Stimulated activated CD8-positive, alpha-beta memory T cell treated with anti-CD3 and anti-CD28 coated beads, Interleukin-7, amount 100 ng/mL, for 24 hours (primary cell): ENCODE results near the gene OMA1.

Source experiments
- DNase-seq: peaks from one replicate; pipeline ENCODE4 v3.0.0-alpha.2; 2020; ENCODE audit warnings: low read depth

The OMA1 gene

DNA sequence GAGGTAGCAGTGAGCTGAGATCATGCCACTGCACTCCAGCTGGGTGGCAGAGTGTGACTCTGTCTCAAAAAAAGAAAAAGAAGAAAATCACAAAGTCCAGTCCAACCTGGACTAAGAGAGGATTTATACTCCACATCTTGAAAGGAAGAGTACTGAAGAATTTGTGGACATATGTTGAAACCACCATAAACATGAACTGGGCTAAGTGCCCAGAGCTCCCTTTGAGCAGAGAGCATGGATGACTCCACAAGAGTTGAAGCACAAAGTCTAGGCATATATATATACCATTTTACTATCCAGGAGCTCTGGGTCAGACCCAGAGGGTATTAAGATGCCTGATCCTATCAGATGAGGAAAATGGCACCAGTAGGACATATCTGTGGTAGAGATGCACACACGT is 86.6 kb downstream of the OMA1 start:
- no peak for DNase-seq

DNA sequence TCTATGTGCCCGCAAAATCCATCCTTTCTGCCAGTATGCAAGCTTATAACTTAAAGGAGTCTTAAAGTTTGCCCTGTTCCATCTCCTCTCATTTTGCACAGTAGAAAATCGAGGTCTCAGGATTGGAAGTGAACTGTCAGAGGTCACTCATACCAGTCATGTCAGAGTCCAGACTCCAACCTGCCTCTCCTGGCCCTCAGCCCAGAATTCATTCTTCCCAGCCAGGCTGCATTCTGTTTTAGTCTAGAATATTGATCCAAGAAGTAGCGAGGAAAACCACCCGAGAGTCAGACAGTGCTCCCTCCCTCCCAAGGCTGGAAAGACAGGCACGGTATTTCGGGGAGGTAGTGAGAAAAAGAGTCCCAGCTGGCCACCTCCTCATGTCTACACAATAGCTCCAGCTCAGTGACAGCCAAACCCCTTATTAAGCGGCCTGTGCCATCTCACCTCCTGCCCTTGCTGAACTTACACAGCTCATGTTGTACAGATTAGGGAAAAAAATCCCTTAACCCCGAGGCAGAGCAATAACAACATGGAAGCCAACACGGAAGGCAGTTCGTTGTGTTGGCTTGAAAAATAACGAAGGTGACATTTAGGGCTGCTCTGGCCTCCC is 89.4 kb downstream of the OMA1 start:
- DNase-seq, result no peak

DNA sequence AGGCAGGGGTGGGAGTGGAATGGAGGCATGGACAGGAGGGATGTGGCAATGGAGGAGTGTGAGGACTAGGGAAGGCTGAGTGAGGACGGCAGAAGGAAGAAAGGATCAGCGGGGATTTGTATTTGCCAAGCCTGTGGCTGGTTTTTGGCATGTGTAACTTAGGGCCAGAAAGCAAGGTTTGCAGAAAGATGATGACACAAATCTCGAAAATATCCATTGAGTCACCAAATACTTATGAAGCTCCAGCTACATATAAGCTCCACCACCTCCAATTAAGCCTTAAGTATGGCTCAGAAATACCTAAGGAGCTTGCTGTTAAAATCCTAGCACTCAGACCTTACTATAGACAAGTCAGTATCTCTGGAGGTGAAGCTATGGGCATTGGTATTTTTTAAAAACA is 90.1 kb downstream of the OMA1 start:
- no peak for DNase-seq

DNA sequence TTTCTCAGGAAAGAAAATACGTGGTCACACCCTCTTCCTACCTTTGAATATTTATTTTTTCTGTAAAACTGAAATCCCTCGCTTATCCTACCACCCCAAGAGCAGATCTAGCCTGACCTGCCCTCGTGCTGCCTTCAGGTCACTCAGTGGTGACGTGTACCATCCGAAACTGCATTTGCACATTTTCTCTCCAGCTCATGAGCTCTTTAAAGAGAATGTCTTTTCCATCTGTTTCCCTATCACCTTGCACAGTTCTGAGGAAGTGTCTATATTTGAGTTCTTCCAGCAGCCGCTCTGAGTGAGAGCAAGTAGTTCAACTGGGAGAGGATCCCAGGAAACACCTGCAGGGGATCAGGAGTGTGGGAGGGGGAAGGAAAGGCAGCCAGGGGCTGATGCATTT is 91.7 kb downstream of the OMA1 start:
- no peak for DNase-seq

DNA sequence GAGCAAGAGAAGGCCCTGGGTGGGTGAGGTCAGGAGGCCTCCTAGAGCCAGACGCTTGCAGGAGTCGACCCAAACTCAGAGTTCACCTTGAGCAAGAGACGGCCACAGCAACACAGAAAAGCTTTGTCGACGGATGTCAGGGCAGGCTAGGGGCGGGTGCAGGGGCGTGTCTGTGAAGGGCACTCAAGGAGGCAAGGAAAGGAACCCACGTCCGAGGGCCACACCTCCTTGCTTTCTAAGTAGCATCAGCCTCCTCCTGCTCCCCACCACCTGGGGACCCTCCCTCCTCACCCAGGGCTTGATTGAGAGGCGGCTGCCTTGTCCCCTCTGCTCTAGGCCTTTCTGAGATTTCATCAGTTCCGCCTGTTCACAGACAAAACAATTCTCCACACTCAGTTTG is 92.1 kb downstream of the OMA1 start:
- DNase-seq, result no peak

DNA sequence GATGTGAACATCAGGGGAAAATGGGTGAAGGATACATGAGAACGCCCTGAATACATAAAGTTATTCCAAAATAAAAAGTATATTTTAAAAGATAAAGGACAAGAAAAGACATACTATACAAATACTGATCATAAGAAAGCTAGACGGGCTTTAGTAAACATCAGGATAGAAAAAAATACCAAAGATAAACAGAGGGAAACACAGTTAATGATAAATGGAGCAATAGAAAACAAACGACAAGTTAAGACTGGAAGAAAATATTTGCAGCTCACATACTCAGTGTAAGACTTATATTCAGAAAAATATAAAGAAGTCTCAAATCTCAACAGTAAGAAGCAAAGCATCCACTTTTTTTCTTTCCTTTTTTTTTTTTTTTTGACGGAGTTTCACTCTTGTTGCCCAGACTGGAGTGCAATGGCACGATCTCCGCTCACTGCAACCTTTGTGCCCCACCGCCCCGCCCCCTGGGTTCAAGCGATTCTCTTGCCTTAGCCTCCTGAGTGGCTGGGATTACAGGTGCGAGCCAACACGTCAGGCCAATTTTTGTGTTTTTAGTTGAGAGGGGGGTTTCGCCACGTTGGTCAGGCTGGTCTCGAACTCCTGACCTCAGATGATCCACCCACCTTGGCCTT is 94.8 kb downstream of the OMA1 start:
- DNase-seq, result no peak

DNA sequence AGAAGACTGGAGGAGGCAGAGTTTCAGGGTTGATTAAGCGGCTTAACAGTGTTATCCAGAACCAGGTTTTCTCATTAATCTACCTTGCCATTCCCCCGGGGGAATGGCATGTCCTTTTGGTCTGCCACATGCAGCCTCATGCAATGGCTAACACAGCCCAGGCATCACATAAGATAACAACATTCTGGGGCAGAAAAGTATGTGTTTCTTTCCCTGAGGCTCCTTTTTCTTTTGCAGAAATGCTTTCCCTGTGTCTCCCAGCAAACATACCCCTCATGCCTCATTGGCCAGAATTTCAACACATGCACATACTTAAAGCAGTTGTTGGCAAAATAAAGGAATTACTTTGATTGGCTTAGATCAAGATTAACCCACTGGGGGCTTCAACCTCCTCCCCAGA is 98.6 kb downstream of the OMA1 start:
- DNase-seq, result no peak

DNA sequence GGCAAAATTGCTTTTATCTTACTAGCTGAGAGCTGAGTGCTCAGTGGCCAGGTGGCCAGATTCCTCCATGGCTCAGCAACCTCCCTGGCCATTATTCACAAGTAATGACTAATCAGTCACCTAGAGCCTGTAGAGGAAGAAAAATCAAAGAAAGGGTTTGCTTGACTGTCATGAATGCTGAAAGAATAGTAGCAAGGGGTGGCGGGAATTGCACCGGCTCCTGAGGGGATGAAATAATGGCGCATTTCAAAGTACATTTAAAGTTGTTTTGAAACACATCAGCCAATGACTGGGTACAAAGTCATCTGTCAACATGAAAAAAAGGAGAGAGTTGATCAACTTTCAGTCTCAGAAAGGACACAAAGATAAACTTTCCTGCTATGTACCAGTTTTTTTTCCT is 99.5 kb downstream of the OMA1 start:
- DNase-seq, result no peak

DNA sequence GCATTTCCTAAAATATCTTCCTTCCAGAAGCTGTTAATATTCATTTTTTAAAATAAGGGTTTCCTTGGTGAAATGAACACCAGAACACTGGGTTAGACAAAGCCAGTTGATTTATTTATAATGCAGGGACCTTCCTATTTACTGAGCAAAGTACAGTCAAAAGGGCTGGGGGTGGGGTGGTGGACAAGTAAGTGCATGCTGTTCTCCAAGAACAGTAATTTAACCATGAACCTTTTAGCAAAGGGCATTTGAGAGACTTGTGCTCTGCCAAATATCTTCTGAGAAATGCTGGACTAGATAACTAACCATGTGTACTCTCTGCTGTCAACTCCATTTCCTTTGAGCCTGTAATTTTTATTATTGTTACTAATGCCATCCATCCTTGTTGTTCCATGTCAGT is 100.2 kb downstream of the OMA1 start:
- DNase-seq, result no peak

DNA sequence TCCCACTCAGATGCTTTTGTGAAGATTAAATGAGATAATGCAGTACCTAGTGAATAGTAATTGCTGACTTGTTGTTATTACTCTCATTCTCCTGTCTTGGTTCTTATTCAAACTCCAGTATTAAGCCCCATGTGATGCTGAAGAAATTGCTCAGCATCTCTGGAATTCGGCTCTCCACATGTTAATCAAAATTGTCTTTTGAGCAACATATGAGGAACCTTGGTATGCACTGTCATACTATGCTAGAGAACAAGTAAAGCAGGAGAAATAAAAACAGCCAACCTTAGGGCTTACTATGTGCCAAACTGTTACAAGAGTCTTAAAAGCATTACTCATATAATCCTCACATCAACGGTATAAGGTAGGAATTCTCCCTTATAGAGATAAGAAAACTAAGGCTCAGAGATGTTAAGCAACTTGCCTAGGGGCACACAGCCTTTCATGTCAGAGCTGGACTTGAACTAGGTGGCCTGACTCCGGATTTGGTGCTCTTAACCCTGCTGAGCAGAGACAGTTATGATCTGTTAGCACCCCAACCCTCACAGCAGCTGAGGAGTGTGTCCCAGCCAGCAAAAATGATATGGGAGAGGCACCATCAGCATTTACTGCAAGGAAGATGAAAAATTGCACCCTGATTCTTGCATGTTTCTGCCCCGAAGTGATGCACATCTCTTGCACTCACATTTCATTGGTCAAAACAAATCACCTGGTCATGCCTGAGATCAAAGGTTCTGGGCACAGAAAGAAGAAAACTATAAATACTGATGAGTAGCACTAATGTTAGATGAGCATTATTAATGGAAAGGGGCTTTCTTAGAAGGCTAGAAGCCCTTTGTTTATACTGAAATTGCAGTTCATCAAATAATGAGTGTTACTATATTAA is 102.3 kb downstream of the OMA1 start:
- no peak for DNase-seq

DNA sequence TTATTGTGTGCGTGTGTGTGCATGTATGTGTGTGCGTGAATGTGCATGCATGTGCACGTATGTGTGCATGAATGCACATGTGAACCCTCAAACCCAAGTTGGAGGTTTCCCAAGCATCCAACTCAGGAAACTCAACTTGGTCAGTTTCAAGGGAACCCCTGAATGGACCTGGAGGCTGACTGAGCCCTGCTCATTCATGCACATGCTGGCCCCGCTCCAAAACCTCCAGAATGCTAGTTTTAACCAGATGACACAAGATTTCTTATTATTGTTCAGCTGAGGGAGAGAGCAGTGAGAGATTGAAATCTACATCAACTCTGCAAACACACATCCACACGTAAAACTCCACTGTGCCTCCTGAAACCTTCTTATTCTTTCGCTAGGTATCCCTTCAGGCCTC is 104.4 kb downstream of the OMA1 start:
- DNase-seq, result no peak

DNA sequence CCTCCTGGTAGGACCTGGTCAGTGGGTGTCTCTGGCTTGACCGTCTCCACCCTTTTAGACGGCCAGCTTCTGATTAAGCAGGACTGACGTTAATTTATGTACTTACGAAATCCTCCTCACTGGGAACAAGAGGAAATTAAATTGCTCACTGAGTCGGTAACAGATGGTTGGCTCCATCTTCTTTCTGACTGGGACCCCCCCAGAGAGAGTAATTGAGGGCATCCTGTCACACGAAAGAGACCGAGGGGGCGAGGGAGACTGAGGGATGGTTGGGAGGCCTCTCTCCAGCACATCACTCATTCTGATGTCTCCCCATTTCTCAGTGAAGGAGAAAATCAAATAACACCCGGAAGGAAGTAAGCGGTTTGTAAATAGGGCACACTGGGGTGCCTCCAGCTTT is 104.8 kb downstream of the OMA1 start:
- DNase-seq, result no peak

DNA sequence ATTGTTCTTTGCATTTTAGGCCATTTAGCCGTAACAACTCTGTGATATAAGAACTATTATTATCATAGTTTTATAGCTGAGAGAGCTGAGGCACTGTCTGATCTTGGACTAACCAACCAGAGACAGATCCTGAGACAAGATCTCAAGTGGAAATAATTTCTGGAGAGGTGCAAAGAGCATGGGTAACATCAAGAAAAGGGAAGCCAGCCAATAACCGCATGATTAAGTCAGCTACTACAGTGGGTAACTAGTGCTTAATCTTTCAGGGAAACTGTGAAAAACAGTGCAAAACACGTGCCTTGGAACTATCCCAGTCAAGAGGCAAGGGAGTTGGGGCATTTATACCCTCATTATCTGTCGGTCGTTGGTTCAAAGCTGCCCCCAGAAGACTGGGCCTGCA is 105.8 kb downstream of the OMA1 start:
- no peak for DNase-seq

DNA sequence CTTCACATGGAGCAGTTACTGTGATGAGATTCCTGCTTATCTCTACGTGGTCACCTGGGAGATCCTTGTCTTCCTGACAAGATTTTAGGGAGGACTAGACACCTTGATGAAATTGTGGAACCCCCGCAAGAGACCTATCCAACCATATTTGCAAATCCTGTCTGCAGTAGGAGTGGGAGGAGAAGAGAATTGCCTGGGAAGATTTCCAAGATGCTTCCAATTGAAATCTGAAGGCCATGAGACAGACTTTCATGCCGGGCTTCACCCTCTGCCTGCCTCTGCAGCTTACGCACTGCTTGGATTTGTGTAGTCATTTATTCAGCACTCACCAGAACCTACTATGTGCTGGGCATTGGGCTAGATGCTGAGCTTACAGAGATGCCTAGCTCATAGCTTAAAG is 106.6 kb downstream of the OMA1 start:
- DNase-seq, result no peak

DNA sequence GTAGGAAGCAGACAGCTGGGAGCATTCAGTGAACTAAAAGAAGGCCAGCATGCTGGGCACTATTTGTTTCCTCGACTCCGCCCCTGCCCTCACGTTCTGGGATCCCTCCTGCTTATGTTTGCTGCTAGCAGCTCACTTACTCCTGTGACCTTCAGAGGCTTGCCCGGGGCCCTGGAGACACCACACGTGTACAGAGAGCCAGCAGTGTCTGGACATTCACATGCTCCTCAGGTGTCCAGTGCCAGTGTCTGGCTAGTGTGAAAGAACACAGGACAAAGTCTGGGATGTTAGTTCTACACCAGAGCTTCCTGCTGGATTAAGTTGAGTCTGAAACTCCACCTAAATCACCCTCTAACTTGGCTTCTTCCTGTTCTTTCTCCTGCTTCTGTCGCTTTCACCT is 108.1 kb downstream of the OMA1 start:
- DNase-seq, result no peak

DNA sequence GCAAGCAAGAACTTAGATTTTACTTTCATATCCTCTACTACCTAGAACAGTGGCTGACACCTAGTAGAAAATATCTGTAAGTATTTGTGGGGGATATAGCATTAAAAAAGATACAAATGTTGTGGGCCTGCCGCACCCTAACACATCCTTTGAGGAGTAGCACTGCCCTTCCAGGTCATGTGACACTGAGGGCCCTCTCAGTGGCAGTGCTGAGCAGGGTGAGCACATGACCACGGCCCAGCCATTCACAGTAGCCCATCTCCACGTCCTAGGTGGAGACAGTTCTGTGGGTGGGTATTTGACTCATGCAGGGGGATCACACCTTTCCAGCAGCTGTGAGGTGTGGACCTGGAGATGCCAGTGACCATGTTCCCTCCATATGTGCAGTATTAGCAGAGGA is 108.9 kb downstream of the OMA1 start:
- DNase-seq, result no peak

DNA sequence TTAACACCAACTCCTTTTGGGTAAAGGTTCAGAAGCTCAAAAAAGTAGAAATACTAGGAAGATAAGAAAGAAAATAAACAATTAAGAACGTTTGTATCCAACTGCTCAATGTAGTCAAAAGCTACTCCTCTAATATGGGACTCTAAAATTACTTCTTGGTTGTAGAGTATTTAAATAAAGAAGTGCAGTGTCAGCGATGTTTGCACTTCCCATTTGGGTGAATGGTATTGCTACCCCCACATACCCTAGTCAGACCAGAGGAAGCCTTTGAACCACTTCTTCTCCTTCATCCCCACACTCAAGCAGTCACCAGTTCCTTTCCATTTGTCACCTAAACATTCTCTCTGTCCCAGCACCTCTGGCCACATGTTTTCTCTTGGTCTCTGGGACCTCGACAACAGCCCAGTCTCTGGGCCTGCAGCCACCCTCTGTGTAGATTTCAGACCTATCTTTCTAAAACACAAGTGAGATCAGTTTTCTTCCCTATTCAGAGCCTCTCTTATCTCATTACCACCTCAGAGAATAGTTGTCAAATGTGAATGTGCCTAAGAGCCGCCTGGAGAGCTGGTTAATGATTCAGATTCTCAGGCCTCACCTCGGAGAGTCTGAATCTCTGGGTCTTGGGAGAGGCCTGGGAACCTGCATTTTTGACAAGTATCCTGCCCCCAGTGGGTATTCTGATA is 109.8 kb downstream of the OMA1 start:
- no peak for DNase-seq

DNA sequence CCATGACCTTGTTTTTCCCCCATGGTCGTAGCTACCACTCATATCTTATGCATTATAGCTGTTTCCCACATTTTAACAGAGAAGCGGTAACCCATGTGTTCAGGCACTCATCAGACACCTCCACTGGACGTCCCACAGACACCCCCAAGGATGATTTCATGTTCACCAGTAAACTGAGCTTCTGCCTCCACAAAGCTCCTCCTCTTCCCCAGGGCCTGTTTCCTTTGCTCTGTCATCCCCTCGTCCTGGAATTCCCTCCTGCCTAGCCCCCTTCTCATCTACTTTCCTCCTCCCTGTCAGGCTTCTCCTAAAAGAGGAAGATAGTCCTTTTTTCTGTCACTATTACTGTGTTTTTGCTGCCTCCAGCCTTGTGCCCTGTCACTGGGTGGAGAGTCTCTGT is 111.2 kb downstream of the OMA1 start:
- DNase-seq, result no peak

DNA sequence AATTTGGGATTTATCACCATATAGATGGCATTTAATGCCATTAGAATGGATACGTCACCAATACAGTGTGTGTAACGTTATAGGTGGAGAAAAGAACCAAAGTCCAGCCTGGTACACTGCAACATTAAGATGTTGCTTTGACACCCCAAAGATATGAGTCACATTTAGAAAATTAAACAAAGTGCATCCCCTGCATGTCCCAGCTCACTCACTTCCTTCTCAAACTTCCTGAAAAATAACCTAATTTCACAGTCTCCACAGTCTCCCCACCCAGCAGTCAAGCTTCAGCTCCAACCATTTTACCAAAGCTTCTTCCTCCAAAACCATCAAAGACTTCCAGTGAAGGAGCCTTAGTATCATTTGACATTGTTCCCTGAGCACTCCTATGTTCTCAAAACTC is 111.9 kb downstream of the OMA1 start:
- DNase-seq, result no peak

DNA sequence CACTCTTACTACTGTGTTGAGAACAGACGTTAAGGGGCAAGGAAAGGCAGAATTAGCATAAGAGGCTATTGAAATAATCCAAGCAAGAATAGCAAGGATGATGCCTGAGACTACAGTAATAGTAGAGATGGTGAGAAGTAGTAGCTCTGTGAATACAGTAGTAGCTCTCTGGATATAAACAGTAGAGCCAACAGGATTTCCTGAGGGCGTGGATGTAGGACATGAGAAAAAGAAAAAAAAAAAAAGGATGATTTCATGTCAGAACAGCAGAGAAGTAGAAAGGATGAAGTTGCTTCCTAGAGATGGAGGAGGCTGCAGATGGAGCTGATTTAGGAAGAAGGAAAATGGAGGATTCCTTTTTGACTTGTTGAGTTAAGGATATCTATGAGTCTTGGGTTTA is 112.3 kb downstream of the OMA1 start:
- no peak for DNase-seq

DNA sequence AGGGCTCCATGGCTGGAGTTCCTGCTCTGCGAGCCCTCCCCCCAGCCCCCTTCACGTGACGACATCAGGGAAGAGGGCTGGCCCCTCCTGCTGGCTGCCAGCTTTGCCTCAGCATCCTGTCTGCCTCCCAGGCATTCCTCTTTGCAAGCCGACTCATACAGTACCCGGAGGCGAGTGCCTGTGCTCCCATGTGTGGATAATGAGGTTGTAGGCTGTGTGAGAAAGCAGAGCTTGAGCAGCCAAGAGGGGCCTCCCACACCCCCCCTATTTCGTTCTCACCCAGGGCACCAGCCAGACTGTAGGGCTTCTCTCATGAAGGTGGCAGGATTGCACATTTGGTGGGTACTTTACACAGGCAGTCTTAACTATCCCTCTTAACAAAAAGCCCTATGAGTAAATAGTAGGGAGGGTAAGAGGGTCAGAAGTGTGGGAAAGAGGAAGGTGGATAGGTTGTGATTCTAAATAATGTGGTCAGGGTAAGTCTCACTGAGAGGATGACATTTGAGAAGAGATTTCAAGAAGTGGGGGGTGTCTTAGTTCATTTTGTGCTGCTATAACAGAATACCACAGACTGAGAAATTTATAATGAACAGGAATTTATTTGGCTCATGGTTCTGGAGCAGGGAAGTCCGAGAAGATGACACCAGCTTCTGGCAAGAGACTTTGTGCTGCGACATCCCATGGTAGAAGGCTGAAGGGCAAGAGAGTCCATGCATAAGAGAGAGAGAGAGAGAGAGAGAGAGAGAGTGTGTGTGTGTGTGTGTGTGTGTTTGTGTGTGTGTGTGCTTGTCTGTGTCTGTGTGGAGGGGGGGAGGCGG is 113.5 kb downstream of the OMA1 start:
- no peak for DNase-seq
